Omental fat pad (tissue), 4 donors: Measurements from ENCODE around the gene TRIM75. TPM values are rescaled to one million over a fixed set of nuclear protein-coding genes. Genes with fewer than 3 reads are reported as not detected.

Source experiments
- ATAC-seq: fragments of 150-250 bp; one replicate; pipeline ENCODE4 v1.9.1; 2016; ENCODE audit warnings: mild to moderate bottlenecking, moderate library complexity; ENCODE audit not compliant: low FRiP score
- DNase-seq: peaks from one replicate; pipeline ENCODE4 v3.0.0-alpha.2; 2019; ENCODE audit warnings: low spot score
- CTCF ChIP-seq, 3 donors: fragments of 450-650 bp; IDR thresholded peaks; one replicate each; pipeline ENCODE4 v1.5.1; 2016 to 2017; ENCODE audit warnings: antibody characterized with exemption in 3 of 3, mild to moderate bottlenecking in 3 of 3, moderate library complexity in 2 of 3
- small RNA-seq: library from RNA; depleted of rRNA; stranded (forward); fragments of <200 nt; gene quantifications from one replicate; pipeline ENCODE3, GENCODE V24; 2016
- total RNA-seq, 4 donors: library from RNA; depleted of rRNA; stranded (reverse); fragments of >200 nt; gene quantifications; one replicate each; pipeline ENCODE4 v1.1.0, GENCODE V29; 2016

The TRIM75 gene
- total RNA-seq, 4 donors from 2014 or later, result not detected

- ATAC-seq, result no peak
- no peak for DNase-seq
- no peak for TF ChIP-seq CTCF (IDR thresholded peaks at IDR 0.05)
Observed at GRCh38 chr4:165101641-165102040, 48.0 kb downstream of the TRIM75 start.

GRCh38 chr4:165106518-165106917 lies 52.9 kb downstream of the TRIM75 start:
- ATAC-seq (no peak), DNase-seq (no peak)
- TF ChIP-seq CTCF (IDR thresholded peaks at IDR 0.05), result no peak

Small RNA genes lying within 50 kb of the gene (small RNA-seq; reads per million reads assigned to genes)
- gene AC106872.12, result not detected

Other genes with a start within 250 kb of the TRIM75 start
- not detected for gene APELA, start 176.7 kb upstream of the TRIM75 start, total RNA-seq
- 1 to 10 TPM in 1 of 4 donors, under 1 TPM in 2, not detected in 1; 0.93 to 1.4 (median 0.94) TPM for gene TRIM61, start 76.2 kb upstream of the TRIM75 start, total RNA-seq
- not detected for gene TRIM60, start 21.9 kb upstream of the TRIM75 start, total RNA-seq
- 10 to 100 TPM; 14.8 to 22.8 (median 15.7) TPM for gene TMEM192, start 59.0 kb downstream of the TRIM75 start, total RNA-seq
- 10 to 100 TPM; 23.1 to 42.6 (median 32.4) TPM for gene KLHL2, start 153.7 kb downstream of the TRIM75 start, total RNA-seq